CD8-positive, alpha-beta memory T cell (primary cell): Measurements from ENCODE around the gene CCK. TPM values are rescaled to one million over a fixed set of nuclear protein-coding genes. Genes with fewer than 3 reads are reported as not detected.

ENCODE experiments used
- CTCF ChIA-PET: fragments of 350-600 bp; sonication (Branson Sonifier 250); formaldehyde crosslinking; loops from one replicate; lab custom pipeline; 2021; ENCODE audit warnings: antibody characterized with exemption; lab: Charles Lee
- POLR2A ChIA-PET: fragments of 350-600 bp; sonication (Branson Sonifier 250); formaldehyde crosslinking; loops from one replicate; lab custom pipeline; 2021; ENCODE audit warnings: antibody characterized with exemption; lab: Charles Lee
- DNase-seq, 5 donors: peaks; one replicate each; pipeline versions ENCODE4 v3.0.0 to v3.0.0-alpha.2; 2020 to 2022; ENCODE audit warnings: mixed read lengths in 1 of 5
- H3K27ac ChIP-seq: one replicate; pipeline ENCODE4 v1.7.0; 2013; ENCODE audit warnings: low read depth, mild to moderate bottlenecking, low read length, moderate library complexity
- H3K27me3 ChIP-seq: 2 replicates; pipeline ENCODE4 v1.7.0; 2013; ENCODE audit warnings: low read length, mild to moderate bottlenecking; ENCODE audit not compliant: insufficient read depth, poor library complexity, severe bottlenecking
- H3K36me3 ChIP-seq: 2 replicates; pipeline ENCODE4 v1.7.0; 2013; ENCODE audit warnings: mild to moderate bottlenecking, low read length, moderate library complexity; ENCODE audit not compliant: insufficient read depth
- H3K4me1 ChIP-seq: 2 replicates; pipeline ENCODE4 v1.7.0; 2013; ENCODE audit warnings: mild to moderate bottlenecking, low read length, moderate library complexity; ENCODE audit not compliant: insufficient read depth
- H3K4me3 ChIP-seq: 2 replicates; pipeline ENCODE4 v1.7.0; 2013; ENCODE audit warnings: mild to moderate bottlenecking, low read length
- H3K9me3 ChIP-seq: 2 replicates; pipeline ENCODE4 v1.7.0; 2013; ENCODE audit warnings: mild to moderate bottlenecking, low read length
- H3K27ac Mint-ChIP-seq, 8 donors: one replicate each; pipeline ENCODE4 v1.8.0; 2020 to 2021; ENCODE audit warnings: mixed read lengths in 8 of 8, mild to moderate bottlenecking in 6 of 8, inconsistent platforms in 3 of 8, moderate library complexity in 3 of 8
- H3K27me3 Mint-ChIP-seq, 2 donors: one replicate each; pipeline ENCODE4 v1.8.0; 2020 to 2021; ENCODE audit warnings: mixed read lengths in 2 of 2, mild to moderate bottlenecking in 1 of 2, moderate library complexity in 1 of 2
- H3K36me3 Mint-ChIP-seq, 3 donors: one replicate each; pipeline ENCODE4 v1.8.0; 2020 to 2021; ENCODE audit warnings: mixed read lengths in 3 of 3, inconsistent platforms in 1 of 3, mild to moderate bottlenecking in 1 of 3
- H3K4me1 Mint-ChIP-seq, 3 donors: one replicate each; pipeline ENCODE4 v1.8.0; 2020 to 2021; ENCODE audit warnings: mixed read lengths in 3 of 3, inconsistent platforms in 1 of 3, mild to moderate bottlenecking in 1 of 3
- H3K4me3 Mint-ChIP-seq, 7 donors: one replicate each; pipeline ENCODE4 v1.8.0; 2020 to 2021; ENCODE audit warnings: mixed read lengths in 7 of 7, mild to moderate bottlenecking in 6 of 7, moderate library complexity in 4 of 7, inconsistent platforms in 2 of 7
- H3K9me3 Mint-ChIP-seq, 5 donors: one replicate each; pipeline ENCODE4 v1.8.0; 2020 to 2022; ENCODE audit warnings: mixed read lengths in 5 of 5, mild to moderate bottlenecking in 3 of 5, moderate library complexity in 2 of 5, inconsistent platforms in 1 of 5
- polyA plus RNA-seq: library from polyadenylated mRNA; unstranded; fragments of 300-500 nt; fragmentation: Illumina TruSeq; gene quantifications from one replicate; pipeline ENCODE4 v1.2.3, GENCODE V29; 2021
- total RNA-seq, 2 experiments: library from RNA; stranded (reverse); gene quantifications; one replicate each; pipeline ENCODE4 v1.2.3, GENCODE V29; 2021

CCK gene
- total and polyA plus RNA-seq, 3 experiments from 2014 or later = not detected

- no peak overlapping the region for H3K4me3 ChIP-seq
- peak overlapping the region in 5 of 7 donors; percentile 16 to 82 (median 27) for H3K4me3 Mint-ChIP-seq
- peaks cover 10 to 16% of the 10 kb centered on the region in 2 donors for H3K27me3 Mint-ChIP-seq
- no peaks in the 10 kb centered on the region for H3K9me3 ChIP-seq
- H3K4me1 ChIP-seq = no peaks in the 10 kb centered on the region
- H3K4me1 Mint-ChIP-seq = peaks cover 8 to 11% (median 10%) of the 10 kb centered on the region in 3 donors
- peak overlapping the region in 2 of 8 donors; percentile 15 to 24 for H3K27ac Mint-ChIP-seq
- DNase-seq = peak in 4 of 5 donors; percentile 16 to 68 (median 60)
- no peak overlapping the region for H3K27ac ChIP-seq
- no peaks in the 10 kb centered on the region for H3K36me3 ChIP-seq
- no peaks in the 10 kb centered on the region for H3K9me3 Mint-ChIP-seq
- no peaks in the 10 kb centered on the region for H3K27me3 ChIP-seq
- H3K36me3 Mint-ChIP-seq = no peaks in the 10 kb centered on the region
- ChIA-PET POLR2A (no interaction called here), CTCF (interaction anchor here (0.8 to 3.1 kb wide), 9 partner anchors 10 to 306 kb away, joined by 3 to 27 read pairs (median 3); no protein-coding TSS in a partner anchor)
These were observed 18.4 kb downstream of the CCK start for GRCh38 chr3:42247576-42248027.

GRCh38 chr3:42246091-42246490, 19.9 kb downstream of the CCK start:
- POLR2A ChIA-PET = no interaction called here
- peaks cover 9 to 11% of the 10 kb centered on the region in 2 donors for H3K27me3 Mint-ChIP-seq
- H3K4me1 ChIP-seq = no peaks in the 10 kb centered on the region
- CTCF ChIA-PET = interaction anchor here (0.6 kb wide), 1 partner anchor 60 kb away, joined by 3 read pairs; no protein-coding TSS in a partner anchor
- no peak overlapping the region for H3K27ac ChIP-seq
- no peaks in the 10 kb centered on the region for H3K27me3 ChIP-seq
- no peaks in the 10 kb centered on the region for H3K36me3 ChIP-seq
- H3K27ac Mint-ChIP-seq = peak overlapping the region in 1 of 8 donors; percentile 8
- no peak for DNase-seq
- H3K4me1 Mint-ChIP-seq = peaks cover 8 to 11% (median 10%) of the 10 kb centered on the region in 3 donors
- no peaks in the 10 kb centered on the region for H3K9me3 Mint-ChIP-seq
- no peaks in the 10 kb centered on the region for H3K9me3 ChIP-seq
- H3K4me3 Mint-ChIP-seq = no peak overlapping the region
- H3K36me3 Mint-ChIP-seq = no peaks in the 10 kb centered on the region
- H3K4me3 ChIP-seq = no peak overlapping the region

GRCh38 chr3:42236611-42237010, 29.4 kb downstream of the CCK start:
- H3K4me3 Mint-ChIP-seq = no peak overlapping the region
- no peaks in the 10 kb centered on the region for H3K36me3 ChIP-seq
- no peaks in the 10 kb centered on the region for H3K4me1 Mint-ChIP-seq
- no peaks in the 10 kb centered on the region for H3K27me3 ChIP-seq
- DNase-seq = no peak
- H3K36me3 Mint-ChIP-seq = peaks cover 0 to 4% (median 0%) of the 10 kb centered on the region in 3 donors
- H3K9me3 ChIP-seq = no peaks in the 10 kb centered on the region
- no peak overlapping the region for H3K4me3 ChIP-seq
- no peak overlapping the region for H3K27ac ChIP-seq
- H3K9me3 Mint-ChIP-seq = peaks cover 0 to 7% (median 3%) of the 10 kb centered on the region in 5 donors
- no peaks in the 10 kb centered on the region for H3K4me1 ChIP-seq
- ChIA-PET CTCF (no interaction called here), POLR2A (no interaction called here)
- no peak overlapping the region for H3K27ac Mint-ChIP-seq
- peaks cover 23 to 49% of the 10 kb centered on the region in 2 donors for H3K27me3 Mint-ChIP-seq

- Mint-ChIP-seq H3K36me3 (peaks cover 0 to 4% (median 0%) of the 10 kb centered on the region in 3 donors), H3K4me3 (no peak overlapping the region), H3K27ac (no peak overlapping the region), H3K9me3 (peaks cover 0 to 7% (median 3%) of the 10 kb centered on the region in 5 donors), H3K27me3 (peaks cover 26 to 58% of the 10 kb centered on the region in 2 donors), H3K4me1 (no peaks in the 10 kb centered on the region)
- DNase-seq = no peak
- H3K36me3 ChIP-seq = no peaks in the 10 kb centered on the region
- H3K27ac ChIP-seq = no peak overlapping the region
- ChIA-PET CTCF (no interaction called here), POLR2A (no interaction called here)
- no peaks in the 10 kb centered on the region for H3K4me1 ChIP-seq
- H3K27me3 ChIP-seq = no peaks in the 10 kb centered on the region
- no peak overlapping the region for H3K4me3 ChIP-seq
- no peaks in the 10 kb centered on the region for H3K9me3 ChIP-seq
These were observed 30.5 kb downstream of the CCK start for GRCh38 chr3:42235532-42235931.

- H3K9me3 Mint-ChIP-seq = peaks cover 0 to 4% (median 0%) of the 10 kb centered on the region in 5 donors
These were observed 35.1 kb downstream of the CCK start for GRCh38 chr3:42230860-42231259.

GRCh38 chr3:42229942-42230688, 35.9 kb downstream of the CCK start:
- Histone ChIP-seq H3K27me3 (no peaks in the 10 kb centered on the region), H3K4me3 (no peak overlapping the region), H3K4me1 (no peaks in the 10 kb centered on the region), H3K9me3 (no peaks in the 10 kb centered on the region), H3K36me3 (no peaks in the 10 kb centered on the region), H3K27ac (no peak overlapping the region)
- Mint-ChIP-seq H3K27ac (no peak overlapping the region), H3K36me3 (peaks cover under 1 to 12% (median 3%) of the 10 kb centered on the region in 3 donors), H3K4me1 (peaks cover 0 to 10% (median 3%) of the 10 kb centered on the region in 3 donors), H3K27me3 (peaks cover 15 to 30% of the 10 kb centered on the region in 2 donors), H3K4me3 (no peak overlapping the region), H3K9me3 (peaks cover 0 to 4% (median 0%) of the 10 kb centered on the region in 5 donors)
- no peak for DNase-seq
- ChIA-PET POLR2A (no interaction called here), CTCF (interaction anchor here (1.2 kb wide), 1 partner anchor 1650 kb away, joined by 3 read pairs; no protein-coding TSS in a partner anchor)

More at GRCh38 chr3:42230860-42231259, 35.1 kb downstream of the CCK start:
- Mint-ChIP-seq H3K27me3 (peaks cover 17 to 38% of the 10 kb centered on the region in 2 donors), H3K36me3 (peaks cover 0 to 8% (median 0%) of the 10 kb centered on the region in 3 donors), H3K4me1 (peaks cover 0 to 10% (median 3%) of the 10 kb centered on the region in 3 donors), H3K4me3 (no peak overlapping the region), H3K27ac (no peak overlapping the region)
- no peak for DNase-seq
- ChIA-PET POLR2A (no interaction called here), CTCF (no interaction called here)
- no peaks in the 10 kb centered on the region for H3K4me1 ChIP-seq
- no peak overlapping the region for H3K4me3 ChIP-seq
- no peaks in the 10 kb centered on the region for H3K27me3 ChIP-seq
- no peak overlapping the region for H3K27ac ChIP-seq
- no peaks in the 10 kb centered on the region for H3K9me3 ChIP-seq
- no peaks in the 10 kb centered on the region for H3K36me3 ChIP-seq

DNA sequence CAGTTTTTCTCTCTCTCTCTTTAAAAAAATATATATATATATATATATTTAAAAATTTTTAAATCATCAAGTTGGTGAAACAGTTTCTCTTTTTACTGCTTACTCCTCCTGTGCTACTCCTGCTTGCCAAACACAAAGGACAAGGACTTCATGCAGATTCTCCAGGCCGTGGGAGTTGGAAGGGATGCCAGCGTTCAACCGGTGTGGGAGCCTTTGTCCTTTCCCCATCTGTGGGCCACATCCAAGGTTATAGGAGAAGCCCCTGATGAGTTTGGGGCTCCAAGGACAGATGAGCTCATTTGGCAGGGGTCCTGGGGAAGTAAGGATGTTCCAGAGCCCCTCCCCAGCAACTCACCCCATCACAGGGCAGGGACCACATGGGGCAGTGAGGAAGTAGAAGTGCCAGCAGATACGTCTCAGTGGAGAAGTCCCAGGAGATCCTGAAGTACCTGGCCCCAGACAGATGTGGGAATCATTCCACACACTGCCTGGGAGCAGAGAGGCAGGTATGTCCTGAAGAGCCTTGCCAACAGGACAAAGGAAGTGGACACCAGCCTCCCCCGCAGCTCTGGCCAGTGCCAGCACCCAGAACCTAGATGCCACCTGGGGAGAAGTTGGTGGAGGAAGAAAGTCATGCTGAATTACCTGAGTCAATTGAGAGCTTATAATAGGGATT, 36.6 kb downstream of the CCK start:
- peaks cover 1 to 14% (median 9%) of the 10 kb centered on the region in 3 donors for H3K36me3 Mint-ChIP-seq
- Histone ChIP-seq H3K9me3 (no peaks in the 10 kb centered on the region), H3K4me3 (no peak overlapping the region), H3K27me3 (no peaks in the 10 kb centered on the region), H3K36me3 (no peaks in the 10 kb centered on the region), H3K4me1 (no peaks in the 10 kb centered on the region), H3K27ac (no peak overlapping the region)
- H3K4me1 Mint-ChIP-seq = peaks cover 0 to 10% (median 3%) of the 10 kb centered on the region in 3 donors
- H3K27me3 Mint-ChIP-seq = peaks cover 10 to 23% of the 10 kb centered on the region in 2 donors
- no peak for DNase-seq
- no peak overlapping the region for H3K27ac Mint-ChIP-seq
- POLR2A ChIA-PET = no interaction called here
- H3K9me3 Mint-ChIP-seq = peaks cover 0 to 4% (median 0%) of the 10 kb centered on the region in 5 donors
- CTCF ChIA-PET = interaction anchor here (1.2 kb wide), 1 partner anchor 1649 kb away, joined by 3 read pairs; no protein-coding TSS in a partner anchor
- no peak overlapping the region for H3K4me3 Mint-ChIP-seq
